Loucy (cell line): ENCODE results near the gene HOMER3.
"Not testable (repeated sequence)": the region's sequence is repeated elsewhere in the genome, so short reads cannot be mapped to it uniquely, and the experiment has no call there.

Experiments used
- EZH2phosphoT487 ChIP-seq: fragments of 200-600 bp; IDR thresholded peaks from 2 replicates; pipeline ENCODE4 v1.6.1; 2018; ENCODE audit warnings: antibody characterized with exemption, mild to moderate bottlenecking, moderate library complexity, borderline replicate concordance
- TF ChIP-seq, protein P1 (sequence below): fragments of 200-600 bp; sonication (generic); conservative IDR thresholded peaks from 2 replicates; pipeline ENCODE4 v1.5.1; 2014; ENCODE audit warnings: mild to moderate bottlenecking, antibody characterized with exemption, low read length

DNA sequence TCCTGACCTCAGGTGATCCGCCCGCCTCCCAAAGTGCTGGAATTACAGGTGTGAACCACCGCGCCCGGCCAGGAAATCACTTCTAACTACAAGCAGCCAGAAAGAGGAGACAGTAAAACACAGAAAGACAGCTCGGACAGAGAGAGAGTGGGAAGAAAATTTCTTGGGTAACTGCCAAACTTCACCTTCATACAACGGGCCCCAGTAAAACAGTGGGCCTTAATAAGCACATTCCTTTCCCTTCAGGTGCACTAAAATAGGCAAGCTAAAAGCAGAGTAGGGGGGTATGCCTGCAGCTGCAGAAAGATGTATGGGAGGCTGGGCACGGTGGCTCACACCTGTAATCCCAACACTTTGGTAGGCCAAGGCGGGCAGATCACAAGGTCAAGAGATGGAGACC is 23.4 kb downstream of the HOMER3 start:
- TF ChIP-seq, protein P1, sequence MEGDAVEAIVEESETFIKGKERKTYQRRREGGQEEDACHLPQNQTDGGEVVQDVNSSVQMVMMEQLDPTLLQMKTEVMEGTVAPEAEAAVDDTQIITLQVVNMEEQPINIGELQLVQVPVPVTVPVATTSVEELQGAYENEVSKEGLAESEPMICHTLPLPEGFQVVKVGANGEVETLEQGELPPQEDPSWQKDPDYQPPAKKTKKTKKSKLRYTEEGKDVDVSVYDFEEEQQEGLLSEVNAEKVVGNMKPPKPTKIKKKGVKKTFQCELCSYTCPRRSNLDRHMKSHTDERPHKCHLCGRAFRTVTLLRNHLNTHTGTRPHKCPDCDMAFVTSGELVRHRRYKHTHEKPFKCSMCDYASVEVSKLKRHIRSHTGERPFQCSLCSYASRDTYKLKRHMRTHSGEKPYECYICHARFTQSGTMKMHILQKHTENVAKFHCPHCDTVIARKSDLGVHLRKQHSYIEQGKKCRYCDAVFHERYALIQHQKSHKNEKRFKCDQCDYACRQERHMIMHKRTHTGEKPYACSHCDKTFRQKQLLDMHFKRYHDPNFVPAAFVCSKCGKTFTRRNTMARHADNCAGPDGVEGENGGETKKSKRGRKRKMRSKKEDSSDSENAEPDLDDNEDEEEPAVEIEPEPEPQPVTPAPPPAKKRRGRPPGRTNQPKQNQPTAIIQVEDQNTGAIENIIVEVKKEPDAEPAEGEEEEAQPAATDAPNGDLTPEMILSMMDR = not testable (repeated sequence)
- TF ChIP-seq EZH2phosphoT487 = not testable (repeated sequence)
